Kidney tubule cell (primary cell): ENCODE data around the gene PTPRD.

Experiments
- DNase-seq: peaks from one replicate; pipeline ENCODE4 v3.0.0-alpha.2; 2018; ENCODE audit warnings: low spot score

The PTPRD gene

DNA sequence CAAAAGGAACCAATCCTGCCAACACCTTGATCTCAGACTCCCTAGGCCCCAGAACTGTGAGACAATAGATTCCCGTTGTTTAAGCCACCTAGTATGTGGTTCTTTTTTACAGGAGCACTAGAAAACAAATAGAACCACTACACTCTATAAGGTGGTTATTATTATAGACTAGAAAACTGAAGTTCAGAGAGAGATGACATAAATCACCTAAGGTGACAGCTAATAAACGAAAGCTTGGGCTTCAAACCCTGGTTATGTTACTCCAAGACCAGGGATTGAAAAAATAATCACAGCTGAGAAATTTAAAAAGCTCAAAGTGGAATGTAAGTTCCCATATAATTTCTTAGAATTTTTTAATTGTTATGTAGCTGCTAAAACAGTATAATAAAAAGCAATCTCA lies 2097.1 kb downstream of the PTPRD start:
- DNase-seq, result no peak

DNA sequence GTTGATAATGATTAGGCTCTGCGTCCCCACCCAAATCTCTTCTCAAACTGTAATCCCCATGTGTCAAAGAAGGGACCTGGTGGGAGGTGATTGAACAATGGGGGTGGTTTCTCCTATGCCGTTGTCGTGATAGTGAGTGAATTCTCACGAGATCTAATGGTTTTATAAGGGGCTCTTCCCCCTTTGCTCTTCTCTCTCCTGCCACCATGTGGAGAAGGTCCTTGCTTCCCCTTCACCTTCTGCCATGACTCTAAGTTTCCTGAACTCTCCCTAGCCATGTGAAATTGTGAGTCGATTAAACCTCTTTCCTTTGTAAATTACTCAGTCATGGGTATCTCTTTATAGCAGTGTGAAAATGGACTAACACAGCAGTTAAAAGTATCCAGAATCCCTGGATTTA lies 2098.0 kb downstream of the PTPRD start:
- no peak for DNase-seq

GRCh38 chr9:8508671-8509290 lies 2104.0 kb downstream of the PTPRD start:
- no peak for DNase-seq

DNA sequence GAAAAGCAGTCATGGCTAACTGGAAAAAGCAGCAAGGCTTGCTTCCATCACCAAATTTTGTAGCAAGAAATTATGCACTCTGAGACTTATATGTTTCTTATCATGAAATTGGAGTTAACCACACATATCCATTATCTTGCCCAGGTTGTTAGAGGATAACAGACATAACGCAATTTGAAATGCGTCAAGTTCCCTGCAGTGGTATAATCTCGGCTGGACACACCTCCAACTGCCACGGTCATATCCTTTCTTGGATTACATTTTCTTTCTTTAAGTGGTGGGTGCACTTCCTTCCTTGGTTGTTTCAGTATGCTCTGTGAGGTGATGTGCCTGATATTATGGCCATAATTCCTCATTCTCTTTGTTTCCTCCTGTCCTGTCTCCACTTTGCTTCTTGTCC lies 2118.2 kb downstream of the PTPRD start:
- DNase-seq, result no peak

GRCh38 chr9:8492679-8493078 lies 2120.1 kb downstream of the PTPRD start:
- no peak for DNase-seq

DNA sequence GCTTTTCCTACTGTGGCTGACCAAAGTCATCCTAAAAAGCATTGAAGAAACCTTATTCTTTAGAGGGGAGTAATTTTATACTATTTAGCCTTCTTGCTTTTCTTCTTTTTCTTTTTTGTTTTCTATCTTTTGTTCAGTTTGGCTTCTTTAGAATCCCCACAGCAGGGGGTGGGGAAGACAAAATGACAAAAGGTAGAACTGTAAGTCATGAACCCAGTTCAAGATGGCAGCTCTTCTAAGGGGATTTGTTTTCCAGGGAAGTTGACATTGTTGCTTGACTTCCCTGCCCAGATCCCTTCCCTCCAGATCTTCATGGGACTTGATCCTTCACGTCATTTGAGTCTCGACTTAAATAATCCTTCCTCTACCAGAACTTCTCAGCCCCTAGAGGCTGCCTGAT lies 2120.8 kb downstream of the PTPRD start:
- no peak for DNase-seq

DNA sequence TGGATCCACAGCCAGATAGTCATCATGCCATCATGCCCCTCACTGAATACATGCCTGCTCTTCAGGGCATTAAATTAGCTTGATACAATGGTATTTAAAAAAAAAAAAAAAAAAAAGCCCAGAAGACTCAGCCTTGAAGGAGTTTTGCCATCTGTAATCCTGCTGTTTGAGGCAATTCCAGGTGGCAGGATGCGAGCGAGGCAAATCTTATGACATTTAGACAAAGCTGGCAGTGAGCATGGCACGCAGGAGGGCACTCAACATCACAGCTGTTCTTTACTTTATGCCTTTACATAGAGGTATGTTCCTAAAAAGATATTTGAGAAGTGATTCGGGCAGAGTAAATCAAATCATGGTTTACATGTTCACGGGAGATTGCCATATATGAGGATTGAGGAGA lies 2121.2 kb downstream of the PTPRD start:
- no peak for DNase-seq

DNA sequence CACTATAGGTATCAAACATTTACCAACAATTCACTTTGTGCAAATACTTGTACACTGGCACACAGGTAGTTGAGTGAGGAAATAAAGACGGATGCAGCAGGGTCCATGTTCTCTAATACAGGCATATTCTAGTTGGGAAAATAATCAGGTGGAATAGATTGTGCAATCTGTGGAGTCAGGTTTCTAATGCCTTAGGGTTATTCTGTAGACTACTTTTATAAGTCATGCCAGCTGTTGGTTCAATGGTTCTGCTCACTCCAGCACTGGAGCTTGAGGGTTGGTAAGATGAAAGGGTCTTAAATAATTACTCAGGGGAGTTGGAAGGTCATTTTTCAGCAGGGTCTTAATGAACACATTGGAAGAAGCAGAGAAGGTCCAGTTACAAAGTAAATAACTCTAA lies 2123.0 kb downstream of the PTPRD start:
- DNase-seq, result no peak

- DNase-seq, result peak; percentile 60
Observed at GRCh38 chr9:8486095-8486494, 2126.7 kb downstream of the PTPRD start.

DNA sequence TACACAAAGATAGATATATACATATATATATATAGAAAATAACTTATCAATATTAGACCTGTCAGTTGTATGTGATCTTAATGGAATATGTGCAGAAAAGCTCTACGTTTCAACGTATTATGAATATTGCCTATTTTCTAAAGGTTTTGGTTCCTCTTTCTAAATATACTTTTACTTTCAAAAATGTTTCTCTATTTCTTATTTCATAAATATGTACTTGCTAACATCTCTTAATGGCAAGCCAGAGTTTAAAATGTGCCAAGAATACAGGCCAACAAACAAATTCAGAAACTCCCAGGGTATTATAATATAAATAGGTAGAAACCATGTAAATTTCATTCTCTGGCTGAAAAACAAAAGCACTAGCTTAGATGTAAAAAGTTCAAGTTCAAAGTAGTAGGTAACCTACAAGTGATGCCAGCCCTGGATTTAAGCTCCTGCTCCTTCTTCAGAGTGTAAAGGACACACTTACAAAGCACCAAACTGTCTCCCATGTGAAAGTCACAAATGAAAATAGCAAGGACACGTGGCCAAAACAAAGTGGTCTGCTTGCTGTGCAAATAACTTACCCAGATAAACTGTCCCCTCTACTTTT lies 2128.1 kb downstream of the PTPRD start:
- no peak for DNase-seq

- no peak for DNase-seq
Observed at GRCh38 chr9:8477450-8477849, 2135.4 kb downstream of the PTPRD start.

- DNase-seq, result no peak
Observed at GRCh38 chr9:8474937-8475336, 2137.9 kb downstream of the PTPRD start.

GRCh38 chr9:8473244-8474020 lies 2139.4 kb downstream of the PTPRD start:
- no peak for DNase-seq

DNA sequence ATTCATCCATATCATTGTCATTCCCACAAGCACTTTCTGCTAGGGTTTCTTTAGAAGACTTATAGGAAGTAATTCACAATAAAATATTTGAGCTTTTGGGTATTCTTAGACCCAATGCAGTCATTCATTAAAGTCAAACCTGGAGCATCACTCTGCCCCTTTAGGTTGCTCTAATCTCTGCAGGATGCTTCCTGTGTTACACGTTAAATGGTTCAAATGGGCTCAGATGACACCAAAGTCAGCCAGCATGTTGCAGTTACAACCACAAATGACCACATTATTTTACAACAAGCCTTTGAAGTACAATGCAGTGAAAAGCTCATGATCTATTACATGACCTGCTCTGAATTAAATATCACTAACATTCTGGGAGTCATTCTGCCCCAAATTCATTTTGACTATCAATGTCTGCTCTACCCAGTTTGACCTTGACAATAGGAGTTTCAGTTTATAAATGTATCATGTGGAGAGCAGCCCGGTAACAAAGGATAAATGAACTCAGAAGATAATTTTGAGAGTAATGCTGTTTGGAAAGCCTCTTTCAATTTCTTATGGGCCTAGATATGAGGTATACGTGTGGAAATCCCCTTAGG lies 2144.7 kb downstream of the PTPRD start:
- no peak for DNase-seq

GRCh38 chr9:8457816-8458215 lies 2155.0 kb downstream of the PTPRD start:
- DNase-seq, result no peak

DNA sequence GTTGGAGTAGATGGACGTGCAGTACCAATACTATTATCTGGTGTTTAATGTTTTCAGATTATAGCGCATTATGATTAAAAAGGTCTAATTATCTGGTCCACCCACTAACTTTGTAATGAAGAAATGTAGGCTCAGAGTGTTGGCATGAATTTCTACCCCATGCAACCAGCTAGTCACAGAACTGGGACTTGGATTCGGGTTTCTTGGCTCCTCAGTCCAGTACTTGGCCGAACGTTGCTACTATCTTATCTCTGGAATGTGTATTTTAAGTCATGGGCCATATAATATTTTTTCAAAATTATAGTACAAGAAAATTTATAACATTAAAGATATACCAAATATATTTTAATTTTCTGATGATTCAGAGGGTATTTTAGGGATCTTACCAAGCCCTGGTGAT lies 2155.7 kb downstream of the PTPRD start:
- no peak for DNase-seq

GRCh38 chr9:8456344-8456743 lies 2156.5 kb downstream of the PTPRD start:
- peak; percentile 5 for DNase-seq

DNA sequence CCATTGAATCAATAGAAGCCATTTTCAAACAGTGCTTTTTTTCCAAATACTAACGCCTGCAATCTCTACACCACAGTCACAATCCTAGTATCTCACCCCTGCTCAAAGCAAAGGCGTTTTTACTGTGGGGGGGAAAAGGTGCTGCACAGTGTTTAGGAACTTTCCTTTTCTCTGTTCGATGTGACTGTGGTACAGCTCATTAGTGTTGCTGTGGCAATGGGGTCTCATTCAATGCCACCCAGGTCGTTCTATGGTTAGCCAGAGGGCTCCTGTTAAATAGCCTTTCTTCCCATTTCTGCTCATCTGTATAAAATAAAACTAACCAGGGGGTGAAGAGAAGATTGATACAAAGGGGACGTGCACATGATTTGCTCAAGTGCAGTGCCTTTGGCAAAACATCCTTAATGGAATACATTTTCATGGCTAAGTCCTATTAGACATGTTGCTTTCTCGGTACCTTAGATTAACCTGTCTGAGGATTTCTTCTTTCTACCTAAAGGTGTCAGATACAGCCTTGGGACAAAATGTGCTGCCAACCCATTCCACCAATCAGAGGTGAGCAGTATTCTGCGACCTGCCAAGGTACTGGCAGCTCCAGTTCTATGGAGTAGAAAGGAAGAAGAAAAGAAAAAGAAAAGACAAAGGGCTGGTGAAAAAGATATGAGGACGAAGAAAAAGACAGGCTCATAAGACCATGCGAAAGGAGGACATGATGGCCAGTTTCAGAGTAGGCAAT lies 2161.8 kb downstream of the PTPRD start:
- no peak for DNase-seq

- no peak for DNase-seq
Observed at GRCh38 chr9:8448226-8448625, 2164.6 kb downstream of the PTPRD start.

DNA sequence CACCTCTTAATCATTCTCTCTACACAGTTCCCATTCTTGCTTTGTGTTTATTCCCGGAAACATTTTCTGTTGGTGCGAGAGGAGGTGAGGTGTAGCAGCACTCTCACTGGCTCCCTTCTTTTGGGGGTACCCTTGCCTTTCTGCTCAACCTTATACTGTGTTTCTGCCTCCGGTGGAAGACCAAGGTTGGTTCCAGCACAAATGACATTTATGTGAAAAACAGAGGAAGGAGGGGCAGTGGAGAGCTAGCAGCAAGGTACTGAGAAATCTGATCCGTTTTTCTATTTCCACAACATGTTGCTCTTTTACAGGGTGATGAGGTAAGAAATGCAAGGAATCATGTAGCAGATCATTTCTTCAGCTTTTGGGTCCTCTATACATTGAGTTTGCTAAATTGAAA lies 2165.2 kb downstream of the PTPRD start:
- DNase-seq, result no peak

DNA sequence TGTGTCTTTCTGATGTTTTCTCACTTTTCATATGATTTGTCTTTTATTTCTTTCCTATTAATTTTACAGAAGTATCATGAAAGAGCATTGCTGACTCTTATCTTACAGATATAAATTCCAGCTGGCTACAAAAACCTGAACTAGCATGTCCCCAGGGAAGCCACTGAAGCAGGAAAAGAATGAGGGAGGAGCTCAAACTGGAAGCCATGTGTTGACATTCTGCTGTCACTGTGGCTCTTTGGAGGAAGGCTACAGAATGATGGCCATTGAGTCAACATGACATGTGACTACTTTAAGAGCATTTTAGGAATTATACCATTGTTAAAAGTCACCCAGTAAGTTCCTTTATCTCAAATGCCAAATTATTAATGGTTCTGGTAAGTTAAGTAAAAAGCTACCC lies 2174.9 kb downstream of the PTPRD start:
- DNase-seq, result peak; percentile 47

DNA sequence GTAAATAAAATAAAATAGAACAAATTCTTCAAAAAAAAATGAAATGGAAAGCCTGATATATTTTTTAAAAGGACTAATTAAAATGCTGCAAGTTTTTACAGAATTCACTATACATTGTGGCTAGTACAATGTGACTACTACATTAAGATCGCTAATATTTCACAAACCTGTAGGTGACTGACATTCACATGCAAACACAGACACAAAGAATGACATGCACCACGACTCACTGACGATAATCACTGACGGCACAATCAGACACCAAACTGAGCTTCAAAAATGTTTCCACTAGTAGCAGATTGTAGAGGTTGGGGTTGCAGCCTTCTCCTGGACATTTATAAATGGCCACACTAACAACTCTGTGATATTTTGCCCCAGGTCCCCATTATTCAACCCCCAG lies 2175.5 kb downstream of the PTPRD start:
- DNase-seq, result no peak
